Measurements from ENCODE around the gene CLCN1. TPM values are rescaled to one million over a fixed set of nuclear protein-coding genes. Genes with fewer than 3 reads are reported as not detected.

Gene CLCN1
- total RNA-seq, 8 experiments from 2014 or later = 0.07 to 0.28 (median 0.15) TPM; not detected in 2

DNA sequence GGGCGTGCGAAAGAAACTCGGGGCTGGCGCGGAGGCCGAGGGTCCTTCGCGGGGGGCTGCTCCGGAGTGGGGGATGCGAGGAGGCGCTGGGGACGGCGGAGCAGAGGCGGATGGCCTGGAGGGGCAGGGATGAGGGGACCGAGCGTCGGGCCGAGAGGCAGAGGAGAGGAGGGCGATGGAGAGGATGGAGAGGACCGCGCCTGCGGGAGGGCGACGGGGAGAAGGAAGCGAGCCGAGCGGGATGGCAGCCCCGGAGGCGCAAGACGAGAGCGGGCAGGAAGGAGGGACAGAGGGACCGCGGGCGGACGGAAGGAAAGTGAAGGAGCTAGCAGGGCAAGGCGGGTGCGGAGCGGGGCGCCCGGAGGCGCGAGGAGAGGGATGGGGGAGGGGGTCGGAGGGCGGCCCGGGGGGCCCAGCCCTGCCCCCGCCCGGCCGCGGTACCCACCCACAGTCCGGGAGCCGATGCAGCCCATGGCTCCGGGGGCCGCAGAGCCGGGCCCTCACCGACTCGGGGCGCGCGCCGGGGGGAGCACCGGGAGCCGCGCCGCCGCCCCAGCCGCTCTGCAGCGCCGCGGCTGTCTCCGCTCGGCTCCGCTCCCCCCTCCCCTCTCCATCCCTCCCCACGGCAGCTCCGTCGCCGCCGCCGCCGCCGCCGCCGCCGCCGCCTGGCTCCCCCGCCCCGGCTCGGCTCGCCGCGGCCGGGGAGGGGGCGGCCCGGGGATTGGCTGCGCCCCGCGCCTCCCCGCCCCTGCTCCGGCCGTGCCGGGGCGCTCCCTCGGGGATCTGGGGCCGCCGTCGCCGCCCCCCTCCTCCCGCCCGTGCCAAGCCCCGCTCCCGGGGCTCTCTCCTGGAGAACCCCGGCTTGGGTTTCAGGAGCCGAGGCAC, 46.5 kb downstream of the CLCN1 start, which contains the start of gene FAM131B:
FAM131B (minus strand) TSS at position 583 of the 885 bp plus-strand sequence; CDS start at position 473, 110 bp downstream.
- Histone ChIP-seq H3K4me3 (peak within 1 kb of the TSS; percentile 63 to 99 (median 91)), H3K4me1 (replicated peaks in 1 of 2) (peaks cover 7 to 9% of the 10 kb centered on the region in 2 donors), H3K27ac (peak within 1 kb of the TSS; percentile 84 to 85)
- ATAC-seq (replicated peaks in 6 of 8) = peak; percentile 62 to 79 (median 66)
- WGBS, 10 experiments = 0% methylated on average over 2 of the region's 112 CpGs; no CpG with 5 or more reads in 8 of the 10 experiments
- in situ Hi-C loops (cut with MboI; ENCODE audit: low pct_unique_long_range_greater_than_20kb in 2 of 9, low sequenced_read_pairs in 9 of 9, unreplicated experiment in 9 of 9) = no loop called here

DNA sequence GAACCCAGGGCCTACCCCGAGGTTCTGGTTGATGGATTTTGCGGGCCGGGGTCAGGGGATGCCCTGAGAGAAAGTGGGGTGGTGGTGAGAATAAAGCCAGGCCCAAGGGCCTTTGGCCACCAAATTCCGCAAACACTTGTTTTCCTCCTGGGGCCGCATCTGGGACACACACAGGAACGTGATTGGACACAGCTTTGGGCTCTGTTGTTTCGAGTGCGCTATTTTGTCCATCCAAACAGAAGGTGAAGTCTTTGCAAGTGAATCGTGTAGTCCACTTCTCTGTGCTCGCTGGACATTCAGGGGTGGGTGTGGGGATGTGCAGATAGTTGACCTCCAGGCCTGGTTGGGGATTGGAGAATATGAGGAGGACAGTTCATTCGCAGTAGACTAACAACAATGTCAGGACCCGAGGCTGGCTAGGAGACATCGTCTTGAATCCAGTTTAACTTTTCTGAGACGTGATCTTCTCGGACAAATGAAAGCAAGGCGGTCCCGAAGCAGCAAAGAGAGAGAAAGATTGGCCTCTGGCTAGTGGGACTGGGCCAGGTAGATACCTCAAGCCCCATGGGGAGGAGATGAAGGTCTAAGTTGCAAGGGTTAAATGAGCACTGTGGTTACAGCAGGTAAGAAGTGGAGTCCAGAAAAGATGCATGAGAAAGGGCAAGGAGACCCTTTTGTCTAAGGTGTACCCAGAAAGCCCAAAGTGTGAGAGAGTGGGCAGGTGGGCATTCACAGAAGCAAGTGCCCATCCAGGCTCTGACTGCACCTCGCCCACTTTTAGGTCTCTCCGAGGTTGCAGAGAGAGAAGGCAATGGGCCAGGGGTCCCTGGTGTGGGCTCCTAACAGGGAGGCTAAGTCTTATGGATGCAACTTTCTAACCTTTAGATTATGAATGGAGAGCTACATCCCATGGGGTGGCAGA, 47.4 kb downstream of the CLCN1 start:
- peak in 1 of 8 experiments; percentile 0 for ATAC-seq (replicated peaks in 6 of 8)
- Histone ChIP-seq H3K4me1 (replicated peaks in 1 of 2) (peaks cover 7 to 9% of the 10 kb centered on the region in 2 donors), H3K4me3 (peak overlapping the region; percentile 63 to 99 (median 91)), H3K27ac (peak overlapping the region; percentile 84 to 85)
- WGBS, 10 experiments = 30 to 90% (median 61%) methylated on average over 1 to 6 of the region's 19 CpGs; no CpG with 5 or more reads in 2 of the 10 experiments
- in situ Hi-C loops (cut with MboI; ENCODE audit: low pct_unique_long_range_greater_than_20kb in 2 of 9, low sequenced_read_pairs in 9 of 9, unreplicated experiment in 9 of 9) = no loop called here

DNA sequence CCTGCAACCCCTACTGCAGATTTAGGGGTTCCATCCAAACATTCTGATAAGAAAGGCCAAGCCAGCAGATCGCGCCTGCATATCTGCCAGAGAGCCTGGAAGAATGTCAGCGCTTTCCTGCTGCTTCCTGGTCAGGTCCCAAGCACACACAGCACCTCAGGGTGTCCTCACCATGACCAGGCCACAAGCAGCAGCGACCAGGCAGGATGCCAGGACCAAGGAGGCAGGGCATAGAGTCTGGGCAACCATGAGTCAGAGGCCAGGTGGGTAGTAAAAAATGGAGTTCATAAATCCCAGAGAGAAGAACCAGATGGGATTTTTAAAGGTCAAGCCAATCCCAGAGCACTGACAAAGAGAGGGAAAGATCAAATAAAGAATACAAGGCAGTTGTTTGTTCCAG, 52.1 kb downstream of the CLCN1 start:
- 80 to 100% (median 96%) methylated on average over 1 to 4 of the region's 4 CpGs; no CpG with 5 or more reads in 5 of the 10 experiments for WGBS, 10 experiments
- H3K4me1 ChIP-seq (replicated peaks in 1 of 2) = peaks cover under 1 to 7% of the 10 kb centered on the region in 2 donors
- no peak for ATAC-seq (replicated peaks in 6 of 8)
- H3K4me3 ChIP-seq = no peak overlapping the region
- no peak overlapping the region for H3K27ac ChIP-seq
- in situ Hi-C loops (cut with MboI; ENCODE audit: low pct_unique_long_range_greater_than_20kb in 2 of 9, low sequenced_read_pairs in 9 of 9, unreplicated experiment in 9 of 9) = no loop called here

DNA sequence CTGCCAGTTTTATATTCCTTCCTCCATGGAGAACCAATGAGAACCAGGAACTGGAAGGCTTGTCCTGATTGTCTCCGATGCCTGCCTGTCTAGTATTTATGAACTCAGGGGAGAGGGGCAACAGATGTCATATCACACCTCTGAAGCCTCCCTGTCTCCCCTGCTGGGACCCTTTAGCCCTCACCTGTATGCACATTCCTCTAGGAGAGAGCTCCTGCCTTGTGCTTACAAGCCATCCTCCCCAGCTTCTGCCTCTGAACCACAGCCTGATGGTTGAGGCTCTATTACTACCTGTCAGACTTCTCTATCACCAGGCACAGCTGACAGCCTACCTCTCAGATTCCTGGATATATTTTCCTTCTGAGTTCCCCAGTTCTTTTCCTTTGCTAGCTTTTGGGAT, 52.5 kb downstream of the CLCN1 start:
- in situ Hi-C loops (cut with MboI; ENCODE audit: low pct_unique_long_range_greater_than_20kb in 2 of 9, low sequenced_read_pairs in 9 of 9, unreplicated experiment in 9 of 9) = no loop called here
- Histone ChIP-seq H3K27ac (no peak overlapping the region), H3K4me3 (no peak overlapping the region), H3K4me1 (replicated peaks in 1 of 2) (peaks cover 0 to 3% of the 10 kb centered on the region in 2 donors)
- WGBS, 10 experiments = 83 to 100% (median 100%) methylated on average over 1 of the region's 1 CpG; no CpG with 5 or more reads in 6 of the 10 experiments
- no peak for ATAC-seq (replicated peaks in 6 of 8)

DNA sequence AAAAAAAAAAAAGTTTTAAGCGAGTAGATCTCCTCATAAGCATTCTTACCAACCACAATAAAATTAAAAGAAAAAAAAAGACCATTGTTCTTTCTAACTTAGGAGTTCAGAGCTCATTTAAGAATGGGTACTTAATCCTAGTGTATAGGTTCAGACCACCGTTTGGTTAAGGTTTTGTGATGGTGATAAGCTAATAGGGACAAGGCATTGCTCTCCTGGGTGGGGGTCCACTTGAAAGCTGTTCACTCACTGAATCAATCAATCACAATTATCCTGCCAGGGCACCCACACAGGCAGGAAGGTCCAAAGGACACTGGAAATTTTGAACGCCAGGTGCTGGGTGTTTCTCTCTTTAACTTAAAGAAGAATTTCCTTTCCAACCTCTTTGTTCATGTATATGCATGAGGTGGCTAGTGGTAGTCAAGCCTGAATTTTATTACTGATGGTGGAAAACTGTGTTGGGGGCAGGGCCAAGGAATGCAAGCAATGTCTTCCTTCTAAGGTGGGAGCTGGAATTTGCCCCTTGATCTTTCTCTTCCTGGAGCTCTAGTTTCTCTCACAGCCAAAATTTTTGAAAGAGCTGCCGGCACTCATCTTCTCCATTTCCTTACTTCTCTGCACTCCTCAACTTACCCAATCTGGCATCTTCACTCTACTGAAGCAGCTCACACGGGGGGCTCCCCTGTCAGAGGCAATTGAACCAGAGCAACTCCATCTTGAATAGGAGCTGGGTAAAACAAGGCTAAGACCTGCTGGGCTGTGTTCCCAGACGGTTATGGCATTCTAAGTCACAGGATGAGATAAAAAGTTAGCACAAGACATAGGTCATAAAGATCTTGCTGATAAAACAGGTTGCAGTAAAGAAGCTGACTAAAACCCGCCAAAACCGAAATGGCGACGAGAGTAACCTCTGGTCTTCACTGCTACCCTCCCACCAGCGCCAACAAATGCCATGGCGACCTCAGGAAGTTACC, 54.1 kb downstream of the CLCN1 start:
- in situ Hi-C loops (cut with MboI; ENCODE audit: low pct_unique_long_range_greater_than_20kb in 2 of 9, low sequenced_read_pairs in 9 of 9, unreplicated experiment in 9 of 9) = no loop called here
- WGBS, 10 experiments = 56 to 83% (median 71%) methylated on average over 1 to 11 of the region's 12 CpGs; no CpG with 5 or more reads in 1 of the 10 experiments
- no peak overlapping the region for H3K4me3 ChIP-seq

DNA sequence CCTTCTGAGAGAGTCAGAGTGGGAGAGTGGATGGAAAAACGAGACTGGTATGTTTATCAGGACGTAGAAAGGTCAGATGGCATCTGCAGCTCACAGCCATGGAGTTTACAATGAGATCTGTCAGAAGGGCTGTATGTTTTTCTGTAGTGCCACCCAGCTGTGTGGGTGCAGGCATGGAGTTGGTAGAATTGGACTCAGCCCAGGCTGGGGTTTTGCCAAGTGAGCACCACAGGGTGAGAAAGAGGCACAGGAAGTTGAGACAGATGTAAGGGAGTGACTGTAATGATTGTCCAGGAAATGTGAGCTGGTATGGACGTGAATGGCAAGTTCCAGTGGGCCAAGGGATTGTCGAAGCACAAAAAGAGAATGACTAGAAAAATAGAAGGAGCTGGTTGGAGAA, 56.2 kb downstream of the CLCN1 start:
- 53 to 100% (median 80%) methylated on average over 1 to 4 of the region's 4 CpGs; no CpG with 5 or more reads in 2 of the 10 experiments for WGBS, 10 experiments
- no peak for ATAC-seq (replicated peaks in 6 of 8)
- Histone ChIP-seq H3K27ac (no peak overlapping the region), H3K4me3 (no peak overlapping the region), H3K4me1 (replicated peaks in 1 of 2) (no peaks in the 10 kb centered on the region)
- in situ Hi-C loops (cut with MboI; ENCODE audit: low pct_unique_long_range_greater_than_20kb in 2 of 9, low sequenced_read_pairs in 9 of 9, unreplicated experiment in 9 of 9) = no loop called here

More for the DNA sequence above, 54.1 kb downstream of the CLCN1 start:
- Histone ChIP-seq H3K27ac (no peak overlapping the region), H3K4me1 (replicated peaks in 1 of 2) (no peaks in the 10 kb centered on the region)
- ATAC-seq (replicated peaks in 6 of 8) = no peak

DNA sequence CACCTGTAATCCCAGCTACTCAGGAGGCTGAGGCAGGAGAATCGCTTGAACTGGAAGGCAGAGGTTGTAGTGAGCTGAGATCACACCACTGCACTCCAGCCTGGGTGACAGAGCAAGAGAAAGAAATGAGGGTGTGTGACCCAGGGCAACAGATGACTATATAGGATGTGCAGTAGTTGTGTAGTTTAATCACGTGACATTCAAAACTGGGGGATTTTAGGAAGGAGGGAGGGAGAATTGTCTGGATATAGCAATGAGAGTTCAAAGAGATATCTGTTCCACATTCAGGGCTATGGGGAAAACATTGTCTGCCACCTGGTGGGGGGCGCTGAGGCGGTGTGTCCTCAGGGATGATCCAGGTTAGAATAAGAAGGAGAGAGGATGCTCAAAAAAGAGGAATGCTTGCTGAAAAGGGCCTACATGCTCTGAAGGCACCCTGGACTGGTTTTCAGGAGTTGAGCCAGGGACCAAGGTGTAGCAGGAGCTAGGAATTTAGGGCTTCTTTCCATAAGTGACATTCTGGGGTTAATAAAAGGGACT, 57.4 kb downstream of the CLCN1 start:
- no peak overlapping the region for H3K27ac ChIP-seq
- no peak overlapping the region for H3K4me3 ChIP-seq
- no peaks in the 10 kb centered on the region for H3K4me1 ChIP-seq (replicated peaks in 1 of 2)
- ATAC-seq (replicated peaks in 6 of 8) = peak in 3 of 8 experiments; percentile 21 to 39 (median 27)
- in situ Hi-C loops (cut with MboI; ENCODE audit: low pct_unique_long_range_greater_than_20kb in 2 of 9, low sequenced_read_pairs in 9 of 9, unreplicated experiment in 9 of 9) = no loop called here
- 80 to 100% (median 88%) methylated on average over 1 to 3 of the region's 4 CpGs; no CpG with 5 or more reads in 5 of the 10 experiments for WGBS, 10 experiments

DNA sequence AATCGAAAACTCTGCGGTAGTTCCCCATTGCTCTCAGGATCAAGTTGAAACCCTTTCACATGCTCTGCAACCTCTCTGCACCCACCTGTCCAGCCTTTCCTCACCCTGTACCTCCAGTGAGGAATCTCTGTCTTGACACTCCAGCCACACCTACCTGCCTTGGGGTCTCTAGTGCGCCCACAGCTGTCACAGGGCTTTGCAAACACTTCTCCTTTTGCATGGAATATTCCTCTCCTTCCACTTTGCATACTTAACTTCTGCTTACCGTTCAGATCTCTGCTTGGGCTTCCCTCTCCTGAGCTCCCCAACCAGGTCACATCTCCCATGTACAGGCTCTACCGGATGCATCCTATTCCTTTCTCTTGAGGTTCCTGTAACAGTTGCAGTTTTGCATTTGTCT, 58.6 kb downstream of the CLCN1 start:
- in situ Hi-C loops (cut with MboI; ENCODE audit: low pct_unique_long_range_greater_than_20kb in 2 of 9, low sequenced_read_pairs in 9 of 9, unreplicated experiment in 9 of 9) = no loop called here
- WGBS, 10 experiments = 0 to 100% (median 93%) methylated on average over 1 to 4 of the region's 5 CpGs; no CpG with 5 or more reads in 2 of the 10 experiments
- Histone ChIP-seq H3K4me3 (no peak overlapping the region), H3K27ac (no peak overlapping the region), H3K4me1 (replicated peaks in 1 of 2) (peaks cover 9 to 10% of the 10 kb centered on the region in 2 donors)
- peak in 1 of 8 experiments; percentile 80 for ATAC-seq (replicated peaks in 6 of 8)

DNA sequence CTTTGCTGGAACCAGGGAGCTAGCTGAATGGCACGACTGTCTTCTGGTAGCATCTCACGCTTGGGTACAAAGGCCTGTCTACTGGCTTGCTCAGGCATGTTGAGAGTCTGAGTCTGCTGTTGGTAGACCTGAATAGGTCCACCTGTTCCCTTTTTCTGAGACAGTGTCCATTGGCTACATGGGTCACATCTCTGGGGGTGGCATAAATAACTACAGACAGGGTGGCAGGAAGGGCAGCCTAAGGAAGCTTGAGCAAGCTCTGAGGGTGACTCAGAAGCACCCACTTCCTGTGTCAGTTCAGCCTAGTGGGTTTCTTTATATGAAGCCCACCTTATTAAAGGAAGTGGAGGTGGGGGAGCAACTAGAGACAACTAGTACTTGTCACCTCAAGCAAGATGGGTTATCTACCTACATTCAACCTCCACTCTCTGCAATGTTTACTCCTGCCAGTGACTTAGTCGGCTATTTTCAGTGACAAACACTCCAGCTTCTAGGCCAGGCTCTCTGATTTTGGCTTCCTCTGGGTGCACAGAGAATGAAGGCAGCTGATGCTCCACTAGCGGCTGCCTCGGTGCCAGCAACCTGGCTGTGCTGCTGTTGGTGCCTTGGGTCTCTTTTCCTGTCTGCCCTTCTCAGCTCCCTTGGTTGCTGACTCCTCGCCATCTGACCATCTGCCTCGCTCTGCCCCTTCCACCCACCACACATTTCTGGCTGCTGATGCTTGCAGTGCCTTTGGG, 59.6 kb downstream of the CLCN1 start:
- Histone ChIP-seq H3K4me3 (no peak overlapping the region), H3K4me1 (replicated peaks in 1 of 2) (peaks cover 12 to 14% of the 10 kb centered on the region in 2 donors), H3K27ac (no peak overlapping the region)
- ATAC-seq (replicated peaks in 6 of 8) = no peak
- in situ Hi-C loops (cut with MboI; ENCODE audit: low pct_unique_long_range_greater_than_20kb in 2 of 9, low sequenced_read_pairs in 9 of 9, unreplicated experiment in 9 of 9) = loop anchor here in 1 of 9 experiments (25.0 kb wide), 1 partner anchor 88 kb away; the partner anchor contains the start of genes CASP2 and TMEM139
- WGBS, 10 experiments = 86 to 93% (median 92%) methylated on average over 2 to 4 of the region's 7 CpGs; no CpG with 5 or more reads in 5 of the 10 experiments

DNA sequence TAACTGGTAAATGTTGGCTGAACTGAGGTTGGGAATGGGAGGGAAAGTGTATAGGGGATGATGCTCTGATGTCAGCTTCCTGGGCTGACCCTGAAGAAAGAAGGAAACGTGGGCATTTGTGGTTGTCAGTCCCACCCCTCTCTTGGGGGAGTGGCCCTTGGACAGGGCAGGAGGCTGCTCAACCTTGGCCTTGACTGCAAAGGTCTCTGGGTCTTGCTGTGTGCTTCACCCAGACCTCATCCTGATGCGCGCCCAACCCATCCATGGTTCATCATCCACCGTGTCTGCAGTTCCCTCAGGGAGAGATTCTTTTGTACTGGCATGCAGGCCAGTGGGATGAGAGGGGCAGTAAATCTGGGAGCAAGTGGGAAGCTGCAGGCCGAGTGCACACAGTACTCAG, 60.5 kb downstream of the CLCN1 start:
- no peak for ATAC-seq (replicated peaks in 6 of 8)
- Histone ChIP-seq H3K4me3 (no peak overlapping the region), H3K4me1 (replicated peaks in 1 of 2) (peaks cover 12 to 14% of the 10 kb centered on the region in 2 donors), H3K27ac (no peak overlapping the region)
- in situ Hi-C loops (cut with MboI; ENCODE audit: low pct_unique_long_range_greater_than_20kb in 2 of 9, low sequenced_read_pairs in 9 of 9, unreplicated experiment in 9 of 9) = loop anchor here in 1 of 9 experiments (25.0 kb wide), 1 partner anchor 89 kb away; the partner anchor contains the start of genes CASP2 and TMEM139
- 0 to 100% (median 52%) methylated on average over 1 to 2 of the region's 5 CpGs; no CpG with 5 or more reads in 3 of the 10 experiments for WGBS, 10 experiments

All from motor neuron (in vitro differentiated cells).